Colonic mucosa (tissue), 4 donors: ENCODE results near the gene STYX. TPM values are rescaled to one million over a fixed set of nuclear protein-coding genes. Genes with fewer than 3 reads are reported as not detected.

ENCODE experiments used
- DNase-seq: peaks from one replicate; pipeline ENCODE4 v3.0.0-alpha.2; 2020
- H3K27ac ChIP-seq: fragments of 200-600 bp; one replicate; pipeline ENCODE4 v1.8.0; 2021
- H3K27me3 ChIP-seq: fragments of 200-600 bp; one replicate; pipeline ENCODE4 v1.8.0; 2021
- H3K36me3 ChIP-seq: fragments of 200-600 bp; one replicate; pipeline ENCODE4 v1.8.0; 2021
- H3K4me1 ChIP-seq: fragments of 200-600 bp; one replicate; pipeline ENCODE4 v1.8.0; 2021; ENCODE audit warnings: mild to moderate bottlenecking
- H3K4me3 ChIP-seq: fragments of 200-600 bp; one replicate; pipeline ENCODE4 v1.8.0; 2021
- H3K9ac ChIP-seq, 2 donors: one replicate each; pipeline ENCODE4 v1.7.0; 2013; ENCODE audit warnings: control low read depth in 2 of 2, low read depth in 2 of 2, low read length in 2 of 2
- H3K9me3 ChIP-seq: fragments of 200-600 bp; one replicate; pipeline ENCODE4 v1.8.0; 2021
- intact Hi-C: fragments of 100-400 bp; cut with DNase I; formaldehyde crosslinking; loops from one replicate; pipeline ENCODE4 v1.14.1; 2022
- total RNA-seq, 2 donors: library from RNA; stranded (reverse); fragmentation: NEBNext Ultra II Directional in 1 of 2; extraction: Animal tissue kit (Norgen Biotek cat#: 25700) in 1 of 2; gene quantifications; one replicate each; pipeline ENCODE4 v1.2.1, GENCODE V29; 2021
- TF ChIP-seq, protein P1 (sequence below): fragments of 200-600 bp; IDR thresholded peaks from one replicate; pipeline ENCODE4 v1.8.0; 2022; ENCODE audit warnings: antibody characterized with exemption, mild to moderate bottlenecking
- donor health status: healthy.
- donor health status: DM: no; HTN: no; CAD: no.
- donor health status: DM: no; HTN: no; CAD: no.

Gene STYX
- total RNA-seq, 2 donors from 2014 or later: 7.4 to 11.2 TPM

DNA sequence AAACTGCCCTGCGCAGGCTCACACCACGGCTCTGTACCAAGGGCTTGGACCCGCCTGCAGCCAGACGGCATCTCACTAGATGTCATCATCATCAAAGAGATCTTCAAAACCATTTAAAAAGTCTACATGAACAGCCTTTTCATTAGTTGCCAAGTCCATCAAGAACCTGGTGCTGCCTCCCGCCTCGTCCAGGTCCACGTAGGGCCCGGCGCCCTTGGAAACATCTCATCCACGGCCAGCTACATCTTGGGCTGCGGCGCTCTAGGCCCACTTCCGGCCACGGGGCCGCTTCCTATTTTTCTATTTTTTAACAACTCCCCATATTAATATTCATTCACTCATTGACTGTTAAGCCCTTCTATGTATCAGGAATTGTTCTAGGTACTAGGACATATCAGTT lies 68.9 kb downstream of the STYX start:
- Histone ChIP-seq H3K4me1 (no peaks in the 10 kb centered on the region), H3K9ac (no peak overlapping the region), H3K36me3 (no peaks in the 10 kb centered on the region), H3K4me3 (no peak overlapping the region), H3K27ac (no peak overlapping the region), H3K27me3 (no peaks in the 10 kb centered on the region), H3K9me3 (no peaks in the 10 kb centered on the region)
- no peak for DNase-seq
- TF ChIP-seq, protein P1, sequence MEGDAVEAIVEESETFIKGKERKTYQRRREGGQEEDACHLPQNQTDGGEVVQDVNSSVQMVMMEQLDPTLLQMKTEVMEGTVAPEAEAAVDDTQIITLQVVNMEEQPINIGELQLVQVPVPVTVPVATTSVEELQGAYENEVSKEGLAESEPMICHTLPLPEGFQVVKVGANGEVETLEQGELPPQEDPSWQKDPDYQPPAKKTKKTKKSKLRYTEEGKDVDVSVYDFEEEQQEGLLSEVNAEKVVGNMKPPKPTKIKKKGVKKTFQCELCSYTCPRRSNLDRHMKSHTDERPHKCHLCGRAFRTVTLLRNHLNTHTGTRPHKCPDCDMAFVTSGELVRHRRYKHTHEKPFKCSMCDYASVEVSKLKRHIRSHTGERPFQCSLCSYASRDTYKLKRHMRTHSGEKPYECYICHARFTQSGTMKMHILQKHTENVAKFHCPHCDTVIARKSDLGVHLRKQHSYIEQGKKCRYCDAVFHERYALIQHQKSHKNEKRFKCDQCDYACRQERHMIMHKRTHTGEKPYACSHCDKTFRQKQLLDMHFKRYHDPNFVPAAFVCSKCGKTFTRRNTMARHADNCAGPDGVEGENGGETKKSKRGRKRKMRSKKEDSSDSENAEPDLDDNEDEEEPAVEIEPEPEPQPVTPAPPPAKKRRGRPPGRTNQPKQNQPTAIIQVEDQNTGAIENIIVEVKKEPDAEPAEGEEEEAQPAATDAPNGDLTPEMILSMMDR: no peak
- intact Hi-C loops: no loop called here

DNA sequence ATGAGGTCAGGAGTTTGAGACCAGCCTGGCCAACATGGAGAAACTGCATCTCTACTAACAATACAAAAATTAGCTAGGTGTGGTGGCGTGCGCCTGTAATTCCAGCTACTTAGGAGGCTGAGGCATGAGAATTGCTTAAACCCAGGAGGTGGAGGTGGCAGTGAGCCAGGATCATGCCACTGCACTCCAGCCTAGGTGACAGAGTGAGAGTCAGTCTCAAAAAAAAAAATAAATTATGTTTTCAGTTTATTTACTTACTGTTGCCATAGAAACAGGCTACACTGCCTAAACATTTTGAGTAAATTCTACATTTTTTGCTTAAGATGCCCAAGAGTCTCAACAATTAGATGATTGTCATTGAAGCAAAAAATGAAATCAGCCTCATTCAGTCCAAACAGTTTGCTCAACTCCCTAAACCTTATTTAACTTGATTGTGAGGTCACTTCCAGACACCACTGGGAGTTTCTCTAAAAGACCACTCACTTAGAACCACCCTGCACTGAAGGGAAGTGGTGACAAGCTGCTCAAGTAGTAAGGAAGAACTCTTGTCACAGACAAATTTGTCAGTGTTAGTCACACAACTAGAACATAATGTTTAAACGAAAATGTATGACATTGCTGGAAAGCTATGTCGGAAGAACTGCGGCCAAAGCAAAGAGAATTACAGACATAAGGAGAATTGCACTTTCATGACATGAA lies 71.2 kb downstream of the STYX start:
- H3K4me3 ChIP-seq: no peak overlapping the region
- no peak overlapping the region for H3K9ac ChIP-seq
- no peak for DNase-seq
- no peaks in the 10 kb centered on the region for H3K36me3 ChIP-seq
- no peak overlapping the region for H3K27ac ChIP-seq
- no peaks in the 10 kb centered on the region for H3K9me3 ChIP-seq
- H3K4me1 ChIP-seq: no peaks in the 10 kb centered on the region
- H3K27me3 ChIP-seq: no peaks in the 10 kb centered on the region
- intact Hi-C loops: no loop called here
- TF ChIP-seq, protein P1: no peak

DNA sequence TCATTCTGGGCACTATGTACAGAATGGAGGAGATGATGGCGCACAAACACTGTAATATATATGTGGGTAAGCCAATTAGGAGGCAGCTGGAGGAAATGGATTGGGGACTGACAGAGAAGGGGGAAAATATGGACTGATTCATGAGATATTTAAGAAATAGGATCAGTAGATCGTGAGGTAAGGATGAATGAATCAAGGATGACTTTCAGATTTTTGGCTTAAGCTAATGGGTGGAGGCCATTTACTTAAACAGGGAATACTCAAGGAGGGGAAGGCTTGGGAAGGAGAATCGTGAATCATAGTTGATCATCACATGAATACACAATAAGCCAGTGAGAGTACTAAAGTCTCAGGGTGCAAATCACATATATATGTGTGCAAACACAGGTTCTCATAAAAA lies 72.6 kb downstream of the STYX start:
- no peaks in the 10 kb centered on the region for H3K27me3 ChIP-seq
- DNase-seq: no peak
- H3K9ac ChIP-seq: no peak overlapping the region
- TF ChIP-seq, protein P1: no peak
- no peaks in the 10 kb centered on the region for H3K36me3 ChIP-seq
- no peaks in the 10 kb centered on the region for H3K4me1 ChIP-seq
- intact Hi-C loops: no loop called here
- no peaks in the 10 kb centered on the region for H3K9me3 ChIP-seq
- H3K4me3 ChIP-seq: no peak overlapping the region
- no peak overlapping the region for H3K27ac ChIP-seq

DNA sequence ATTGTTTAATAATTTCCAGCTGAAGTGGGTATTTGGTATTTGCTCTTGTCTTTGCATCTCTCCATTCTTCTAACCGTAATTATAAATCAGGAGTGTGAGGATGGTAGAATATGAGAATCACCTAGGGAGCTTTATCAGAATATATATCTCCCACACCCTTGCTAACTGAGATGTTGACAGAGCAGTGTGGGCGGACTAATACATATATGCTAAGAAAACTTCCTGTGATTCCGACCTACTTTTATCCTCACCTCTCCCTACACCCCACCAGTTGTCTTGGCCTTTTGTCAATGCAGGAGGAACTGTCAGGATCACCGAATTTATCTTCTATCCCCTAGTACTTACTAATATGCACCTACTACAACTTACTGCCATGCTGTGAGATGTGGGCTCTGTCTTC lies 76.1 kb downstream of the STYX start:
- no peaks in the 10 kb centered on the region for H3K9me3 ChIP-seq
- H3K9ac ChIP-seq: no peak overlapping the region
- H3K27me3 ChIP-seq: no peaks in the 10 kb centered on the region
- H3K27ac ChIP-seq: no peak overlapping the region
- intact Hi-C loops: no loop called here
- no peaks in the 10 kb centered on the region for H3K4me1 ChIP-seq
- H3K4me3 ChIP-seq: no peak overlapping the region
- TF ChIP-seq, protein P1: no peak
- DNase-seq: no peak
- H3K36me3 ChIP-seq: no peaks in the 10 kb centered on the region

DNA sequence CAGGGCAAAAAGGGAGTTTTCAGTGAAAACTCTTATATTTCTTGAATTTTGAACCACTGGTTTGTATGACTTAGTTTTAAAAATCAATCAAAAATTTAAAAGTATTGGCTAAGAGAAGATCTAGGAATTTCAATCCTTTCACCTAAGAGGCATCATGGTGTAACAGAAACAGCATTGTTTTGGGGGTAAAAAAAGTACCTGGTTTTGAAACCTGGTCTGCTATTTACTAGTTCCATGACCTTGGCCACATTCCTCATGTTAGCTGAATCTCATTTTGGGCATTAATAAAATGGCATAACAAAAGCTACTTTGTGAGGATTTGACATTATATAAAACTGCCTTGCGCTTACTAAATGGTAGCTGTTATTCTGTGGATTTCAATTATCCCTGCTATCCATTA lies 78.1 kb downstream of the STYX start:
- H3K9ac ChIP-seq: no peak overlapping the region
- H3K4me1 ChIP-seq: no peaks in the 10 kb centered on the region
- H3K4me3 ChIP-seq: no peak overlapping the region
- no peak for DNase-seq
- no peaks in the 10 kb centered on the region for H3K27me3 ChIP-seq
- intact Hi-C loops: no loop called here
- H3K36me3 ChIP-seq: no peaks in the 10 kb centered on the region
- TF ChIP-seq, protein P1: no peak
- no peaks in the 10 kb centered on the region for H3K9me3 ChIP-seq
- no peak overlapping the region for H3K27ac ChIP-seq
